Measurements from ENCODE around the gene PTPRN2. TPM values are rescaled to one million over a fixed set of nuclear protein-coding genes. Genes with fewer than 3 reads are reported as not detected.

The PTPRN2 gene
- total RNA-seq, 2 experiments from 2014 or later, result 0.70 TPM; not detected in 1

DNA sequence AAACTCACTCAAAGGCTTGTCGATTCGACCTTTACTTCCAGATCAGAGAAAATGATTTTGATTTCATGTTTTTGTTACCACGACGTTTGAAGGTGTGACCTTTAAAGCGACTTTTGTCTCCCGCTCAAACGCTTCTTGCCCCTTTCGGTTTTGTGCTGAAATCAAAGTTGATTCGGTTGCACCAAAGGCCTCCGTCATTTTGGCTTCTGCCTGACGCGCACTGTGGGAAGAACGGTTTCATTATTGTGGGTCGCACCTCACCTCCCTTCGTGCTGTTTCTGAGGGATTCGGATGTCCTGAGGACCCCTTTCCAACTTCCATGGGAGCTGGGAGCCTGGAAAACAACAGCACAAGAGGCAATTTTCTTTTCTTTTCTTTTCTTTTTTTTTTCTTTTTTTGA is 1073.9 kb downstream of the PTPRN2 start:
- intact Hi-C loops (cut with micrococcal nuclease; ENCODE audit: unreplicated experiment), result no loop called here
- BruUV-seq (replicated peaks), result no TSS peak
- Histone ChIP-seq H4K20me1 (ENCODE audit: insufficient read depth, low read length) (no peaks in the 10 kb centered on the region), H3K4me1 (ENCODE audit: insufficient read depth, low read length, poor library complexity, severe bottlenecking) (no peaks in the 10 kb centered on the region), H3K9me3 (ENCODE audit: low read length) (no peaks in the 10 kb centered on the region), H3K4me2 (ENCODE audit: low read length) (no peak overlapping the region), H2AFZ (ENCODE audit: low read length) (no peak overlapping the region), H3K36me3 (ENCODE audit: insufficient read depth, low read length) (no peaks in the 10 kb centered on the region), H3K4me3 (ENCODE audit: low read depth, low read length, poor library complexity, severe bottlenecking) (no peak overlapping the region), H3K27ac (ENCODE audit: low read depth, low read length, poor library complexity, severe bottlenecking) (no peak overlapping the region), H3K79me2 (ENCODE audit: insufficient read depth, low read depth, low read length) (no peaks in the 10 kb centered on the region), H3K9me2 (ENCODE audit: insufficient read depth, low read length) (no peaks in the 10 kb centered on the region)
- CTCF ChIA-PET (ENCODE audit: unreplicated experiment), result no interaction called here
- POLR2A ChIA-PET, result no interaction called here
- no peak for DNase-seq (ENCODE audit: low spot score)
- TF ChIP-seq EZH2phosphoT487 (IDR thresholded peaks at IDR 0.05; ENCODE audit: borderline replicate concordance, low read depth, low read length), result no peak
- TF ChIP-seq, protein P1, sequence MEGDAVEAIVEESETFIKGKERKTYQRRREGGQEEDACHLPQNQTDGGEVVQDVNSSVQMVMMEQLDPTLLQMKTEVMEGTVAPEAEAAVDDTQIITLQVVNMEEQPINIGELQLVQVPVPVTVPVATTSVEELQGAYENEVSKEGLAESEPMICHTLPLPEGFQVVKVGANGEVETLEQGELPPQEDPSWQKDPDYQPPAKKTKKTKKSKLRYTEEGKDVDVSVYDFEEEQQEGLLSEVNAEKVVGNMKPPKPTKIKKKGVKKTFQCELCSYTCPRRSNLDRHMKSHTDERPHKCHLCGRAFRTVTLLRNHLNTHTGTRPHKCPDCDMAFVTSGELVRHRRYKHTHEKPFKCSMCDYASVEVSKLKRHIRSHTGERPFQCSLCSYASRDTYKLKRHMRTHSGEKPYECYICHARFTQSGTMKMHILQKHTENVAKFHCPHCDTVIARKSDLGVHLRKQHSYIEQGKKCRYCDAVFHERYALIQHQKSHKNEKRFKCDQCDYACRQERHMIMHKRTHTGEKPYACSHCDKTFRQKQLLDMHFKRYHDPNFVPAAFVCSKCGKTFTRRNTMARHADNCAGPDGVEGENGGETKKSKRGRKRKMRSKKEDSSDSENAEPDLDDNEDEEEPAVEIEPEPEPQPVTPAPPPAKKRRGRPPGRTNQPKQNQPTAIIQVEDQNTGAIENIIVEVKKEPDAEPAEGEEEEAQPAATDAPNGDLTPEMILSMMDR (conservative IDR thresholded peaks at IDR 0.05; ENCODE audit: low read length), result no peak

DNA sequence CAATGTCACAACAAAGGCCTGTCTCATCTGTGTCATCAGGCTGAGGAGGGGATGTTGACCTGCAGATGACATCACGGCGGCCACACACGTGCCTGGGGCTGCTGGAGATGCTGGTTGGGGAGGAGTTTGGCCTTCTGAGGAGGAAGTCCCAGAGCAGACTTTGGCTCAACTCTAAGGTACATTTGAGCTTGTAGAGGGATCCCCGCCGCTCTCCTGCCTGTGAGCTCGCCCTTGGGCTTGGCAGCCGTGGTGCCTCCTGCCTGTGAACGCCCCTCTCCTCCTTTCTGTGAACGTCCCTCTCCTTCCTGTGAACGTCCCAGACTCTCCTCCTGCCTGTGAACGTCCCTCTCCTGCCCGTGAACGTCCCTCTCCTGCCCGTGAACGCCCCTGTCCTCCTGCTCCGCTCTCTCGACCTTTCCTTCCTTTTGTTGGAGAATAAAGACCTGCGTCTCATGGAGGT is 1074.4 kb downstream of the PTPRN2 start:
- Histone ChIP-seq H3K9me2 (ENCODE audit: insufficient read depth, low read length) (no peaks in the 10 kb centered on the region), H3K4me1 (ENCODE audit: insufficient read depth, low read length, poor library complexity, severe bottlenecking) (no peaks in the 10 kb centered on the region), H3K4me2 (ENCODE audit: low read length) (no peak overlapping the region), H3K4me3 (ENCODE audit: low read depth, low read length, poor library complexity, severe bottlenecking) (no peak overlapping the region), H3K36me3 (ENCODE audit: insufficient read depth, low read length) (no peaks in the 10 kb centered on the region), H4K20me1 (ENCODE audit: insufficient read depth, low read length) (no peaks in the 10 kb centered on the region), H2AFZ (ENCODE audit: low read length) (no peak overlapping the region), H3K27ac (ENCODE audit: low read depth, low read length, poor library complexity, severe bottlenecking) (no peak overlapping the region), H3K9me3 (ENCODE audit: low read length) (no peaks in the 10 kb centered on the region), H3K79me2 (ENCODE audit: insufficient read depth, low read depth, low read length) (no peaks in the 10 kb centered on the region)
- POLR2A ChIA-PET, result no interaction called here
- intact Hi-C loops (cut with micrococcal nuclease; ENCODE audit: unreplicated experiment), result no loop called here
- CTCF ChIA-PET (ENCODE audit: unreplicated experiment), result no interaction called here
- DNase-seq (ENCODE audit: low spot score), result no peak
- TF ChIP-seq EZH2phosphoT487 (IDR thresholded peaks at IDR 0.05; ENCODE audit: borderline replicate concordance, low read depth, low read length), result no peak
- TF ChIP-seq, protein P1 (conservative IDR thresholded peaks at IDR 0.05; ENCODE audit: low read length), result no peak
- no TSS peak for BruUV-seq (replicated peaks)

DNA sequence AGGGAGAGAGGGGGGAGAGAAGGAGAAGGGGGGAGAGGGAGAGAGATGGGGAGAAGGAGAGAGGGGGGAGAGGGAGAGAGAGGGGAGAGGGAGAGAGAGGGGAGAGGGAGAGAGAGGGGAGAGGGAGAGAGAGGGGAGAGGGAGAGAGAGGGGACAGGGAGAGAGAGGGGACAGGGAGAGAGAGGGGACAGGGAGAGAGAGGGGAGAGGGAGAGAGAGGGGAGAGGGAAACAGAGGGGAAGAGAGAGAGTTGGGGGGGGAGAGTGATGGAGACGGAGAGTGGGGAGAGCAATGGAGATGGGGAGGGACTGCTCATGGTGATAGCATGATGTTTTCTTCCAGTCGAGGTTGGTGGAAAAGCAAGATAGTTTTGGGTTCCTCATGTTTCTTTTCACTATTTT is 1078.4 kb downstream of the PTPRN2 start:
- ChIA-PET POLR2A (no interaction called here), CTCF (ENCODE audit: unreplicated experiment) (no interaction called here)
- intact Hi-C loops (cut with micrococcal nuclease; ENCODE audit: unreplicated experiment), result no loop called here
- H3K36me3 ChIP-seq (ENCODE audit: insufficient read depth, low read length), result no peaks in the 10 kb centered on the region
- BruUV-seq (replicated peaks), result no TSS peak
- TF ChIP-seq EZH2phosphoT487 (IDR thresholded peaks at IDR 0.05; ENCODE audit: borderline replicate concordance, low read depth, low read length), result no peak
- TF ChIP-seq, protein P1 (conservative IDR thresholded peaks at IDR 0.05; ENCODE audit: low read length), result no peak
- no peaks in the 10 kb centered on the region for H3K9me3 ChIP-seq (ENCODE audit: low read length)
- H2AFZ ChIP-seq (ENCODE audit: low read length), result no peak overlapping the region
- H3K4me2 ChIP-seq (ENCODE audit: low read length), result no peak overlapping the region
- H3K4me3 ChIP-seq (ENCODE audit: low read depth, low read length, poor library complexity, severe bottlenecking), result no peak overlapping the region
- DNase-seq (ENCODE audit: low spot score), result no peak
- no peaks in the 10 kb centered on the region for H3K79me2 ChIP-seq (ENCODE audit: insufficient read depth, low read depth, low read length)
- no peak overlapping the region for H3K27ac ChIP-seq (ENCODE audit: low read depth, low read length, poor library complexity, severe bottlenecking)
- no peaks in the 10 kb centered on the region for H3K9me2 ChIP-seq (ENCODE audit: insufficient read depth, low read length)
- H3K4me1 ChIP-seq (ENCODE audit: insufficient read depth, low read length, poor library complexity, severe bottlenecking), result no peaks in the 10 kb centered on the region
- H4K20me1 ChIP-seq (ENCODE audit: insufficient read depth, low read length), result no peaks in the 10 kb centered on the region

Measured in OCI-LY7 (cell line).